WTC11 (cell line): ENCODE results near the gene PLK3.

Experiments used
- ATF2 ChIP-seq: sonication (generic); formaldehyde crosslinking; IDR thresholded peaks from 2 replicates; pipeline ENCODE4 v1.8.1; 2022; ENCODE audit warnings: low read depth, missing genetic modification reagents, borderline replicate concordance
- E2F1 ChIP-seq: sonication (generic); formaldehyde crosslinking; IDR thresholded peaks from 2 replicates; pipeline ENCODE4 v1.8.0; 2022; ENCODE audit warnings: mild to moderate bottlenecking, missing genetic modification reagents
- ETV6 ChIP-seq: sonication (generic); formaldehyde crosslinking; IDR thresholded peaks from 2 replicates; pipeline ENCODE4 v1.8.1; 2022; ENCODE audit warnings: mild to moderate bottlenecking, missing genetic modification reagents
- FOXK1 ChIP-seq: sonication (generic); formaldehyde crosslinking; IDR thresholded peaks from 2 replicates; pipeline ENCODE4 v1.8.0; 2022; ENCODE audit warnings: mild to moderate bottlenecking, moderate library complexity, missing genetic modification reagents
- GTF2I ChIP-seq: fragments of 250-450 bp; sonication (Bioruptor Pico); conservative IDR thresholded peaks from 2 replicates; pipeline ENCODE4 v1.4.0; 2021; ENCODE audit warnings: mild to moderate bottlenecking
- JUN ChIP-seq: sonication (generic); formaldehyde crosslinking; IDR thresholded peaks from 2 replicates; pipeline ENCODE4 v1.8.0; 2023; ENCODE audit warnings: mild to moderate bottlenecking, missing genetic modification reagents
- NR1H2 ChIP-seq: sonication (generic); formaldehyde crosslinking; IDR thresholded peaks from 2 replicates; pipeline ENCODE4 v1.9.0; 2021; ENCODE audit warnings: mild to moderate bottlenecking, moderate library complexity, missing genetic modification reagents
- ZSCAN18 ChIP-seq: fragments of 250-450 bp; sonication (Bioruptor Pico); IDR thresholded peaks from 2 replicates; pipeline ENCODE4 v2.1.2; 2022; ENCODE audit warnings: mild to moderate bottlenecking, moderate library complexity
- TF ChIP-seq, protein P1 (sequence below): fragments of 200-600 bp; IDR thresholded peaks from 2 replicates; pipeline ENCODE4 v1.8.0; 2022; ENCODE audit warnings: antibody characterized with exemption
- TF ChIP-seq, protein P2 (sequence below): sonication (generic); formaldehyde crosslinking; IDR thresholded peaks from 2 replicates; pipeline ENCODE4 v1.8.1; 2023; ENCODE audit warnings: mild to moderate bottlenecking, moderate library complexity, missing genetic modification reagents
- TF ChIP-seq, protein P3 (sequence below): sonication (generic); formaldehyde crosslinking; IDR thresholded peaks from 2 replicates; pipeline ENCODE4 v1.8.0; 2022; ENCODE audit warnings: mild to moderate bottlenecking, missing genetic modification reagents
- TF ChIP-seq, protein P4 (sequence below): sonication (generic); formaldehyde crosslinking; IDR thresholded peaks from 2 replicates; pipeline ENCODE4 v1.8.0; 2023; ENCODE audit warnings: missing genetic modification reagents, mild to moderate bottlenecking, borderline replicate concordance

- TF ChIP-seq NR1H2 (CRISPR knock-in tag) (no peak), ZSCAN18 (CRISPR knock-in tag) (no peak), ATF2 (CRISPR knock-in tag) (no peak), FOXK1 (CRISPR knock-in tag) (no peak), GTF2I (CRISPR knock-in tag) (no peak), JUN (CRISPR knock-in tag) (no peak), ETV6 (no peak), E2F1 (CRISPR knock-in tag) (no peak)
- TF ChIP-seq, protein P1, sequence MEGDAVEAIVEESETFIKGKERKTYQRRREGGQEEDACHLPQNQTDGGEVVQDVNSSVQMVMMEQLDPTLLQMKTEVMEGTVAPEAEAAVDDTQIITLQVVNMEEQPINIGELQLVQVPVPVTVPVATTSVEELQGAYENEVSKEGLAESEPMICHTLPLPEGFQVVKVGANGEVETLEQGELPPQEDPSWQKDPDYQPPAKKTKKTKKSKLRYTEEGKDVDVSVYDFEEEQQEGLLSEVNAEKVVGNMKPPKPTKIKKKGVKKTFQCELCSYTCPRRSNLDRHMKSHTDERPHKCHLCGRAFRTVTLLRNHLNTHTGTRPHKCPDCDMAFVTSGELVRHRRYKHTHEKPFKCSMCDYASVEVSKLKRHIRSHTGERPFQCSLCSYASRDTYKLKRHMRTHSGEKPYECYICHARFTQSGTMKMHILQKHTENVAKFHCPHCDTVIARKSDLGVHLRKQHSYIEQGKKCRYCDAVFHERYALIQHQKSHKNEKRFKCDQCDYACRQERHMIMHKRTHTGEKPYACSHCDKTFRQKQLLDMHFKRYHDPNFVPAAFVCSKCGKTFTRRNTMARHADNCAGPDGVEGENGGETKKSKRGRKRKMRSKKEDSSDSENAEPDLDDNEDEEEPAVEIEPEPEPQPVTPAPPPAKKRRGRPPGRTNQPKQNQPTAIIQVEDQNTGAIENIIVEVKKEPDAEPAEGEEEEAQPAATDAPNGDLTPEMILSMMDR: no peak
- TF ChIP-seq, protein P2, sequence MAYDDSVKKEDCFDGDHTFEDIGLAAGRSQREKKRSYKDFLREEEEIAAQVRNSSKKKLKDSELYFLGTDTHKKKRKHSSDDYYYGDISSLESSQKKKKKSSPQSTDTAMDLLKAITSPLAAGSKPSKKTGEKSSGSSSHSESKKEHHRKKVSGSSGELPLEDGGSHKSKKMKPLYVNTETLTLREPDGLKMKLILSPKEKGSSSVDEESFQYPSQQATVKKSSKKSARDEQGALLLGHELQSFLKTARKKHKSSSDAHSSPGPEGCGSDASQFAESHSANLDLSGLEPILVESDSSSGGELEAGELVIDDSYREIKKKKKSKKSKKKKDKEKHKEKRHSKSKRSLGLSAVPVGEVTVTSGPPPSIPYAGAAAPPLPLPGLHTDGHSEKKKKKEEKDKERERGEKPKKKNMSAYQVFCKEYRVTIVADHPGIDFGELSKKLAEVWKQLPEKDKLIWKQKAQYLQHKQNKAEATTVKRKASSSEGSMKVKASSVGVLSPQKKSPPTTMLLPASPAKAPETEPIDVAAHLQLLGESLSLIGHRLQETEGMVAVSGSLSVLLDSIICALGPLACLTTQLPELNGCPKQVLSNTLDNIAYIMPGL: no peak
- TF ChIP-seq, protein P3, sequence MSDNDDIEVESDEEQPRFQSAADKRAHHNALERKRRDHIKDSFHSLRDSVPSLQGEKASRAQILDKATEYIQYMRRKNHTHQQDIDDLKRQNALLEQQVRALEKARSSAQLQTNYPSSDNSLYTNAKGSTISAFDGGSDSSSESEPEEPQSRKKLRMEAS (CRISPR knock-in tag): no peak
- TF ChIP-seq, protein P4, sequence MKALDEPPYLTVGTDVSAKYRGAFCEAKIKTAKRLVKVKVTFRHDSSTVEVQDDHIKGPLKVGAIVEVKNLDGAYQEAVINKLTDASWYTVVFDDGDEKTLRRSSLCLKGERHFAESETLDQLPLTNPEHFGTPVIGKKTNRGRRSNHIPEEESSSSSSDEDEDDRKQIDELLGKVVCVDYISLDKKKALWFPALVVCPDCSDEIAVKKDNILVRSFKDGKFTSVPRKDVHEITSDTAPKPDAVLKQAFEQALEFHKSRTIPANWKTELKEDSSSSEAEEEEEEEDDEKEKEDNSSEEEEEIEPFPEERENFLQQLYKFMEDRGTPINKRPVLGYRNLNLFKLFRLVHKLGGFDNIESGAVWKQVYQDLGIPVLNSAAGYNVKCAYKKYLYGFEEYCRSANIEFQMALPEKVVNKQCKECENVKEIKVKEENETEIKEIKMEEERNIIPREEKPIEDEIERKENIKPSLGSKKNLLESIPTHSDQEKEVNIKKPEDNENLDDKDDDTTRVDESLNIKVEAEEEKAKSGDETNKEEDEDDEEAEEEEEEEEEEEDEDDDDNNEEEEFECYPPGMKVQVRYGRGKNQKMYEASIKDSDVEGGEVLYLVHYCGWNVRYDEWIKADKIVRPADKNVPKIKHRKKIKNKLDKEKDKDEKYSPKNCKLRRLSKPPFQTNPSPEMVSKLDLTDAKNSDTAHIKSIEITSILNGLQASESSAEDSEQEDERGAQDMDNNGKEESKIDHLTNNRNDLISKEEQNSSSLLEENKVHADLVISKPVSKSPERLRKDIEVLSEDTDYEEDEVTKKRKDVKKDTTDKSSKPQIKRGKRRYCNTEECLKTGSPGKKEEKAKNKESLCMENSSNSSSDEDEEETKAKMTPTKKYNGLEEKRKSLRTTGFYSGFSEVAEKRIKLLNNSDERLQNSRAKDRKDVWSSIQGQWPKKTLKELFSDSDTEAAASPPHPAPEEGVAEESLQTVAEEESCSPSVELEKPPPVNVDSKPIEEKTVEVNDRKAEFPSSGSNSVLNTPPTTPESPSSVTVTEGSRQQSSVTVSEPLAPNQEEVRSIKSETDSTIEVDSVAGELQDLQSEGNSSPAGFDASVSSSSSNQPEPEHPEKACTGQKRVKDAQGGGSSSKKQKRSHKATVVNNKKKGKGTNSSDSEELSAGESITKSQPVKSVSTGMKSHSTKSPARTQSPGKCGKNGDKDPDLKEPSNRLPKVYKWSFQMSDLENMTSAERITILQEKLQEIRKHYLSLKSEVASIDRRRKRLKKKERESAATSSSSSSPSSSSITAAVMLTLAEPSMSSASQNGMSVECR: no peak
Observed at GRCh38 chr1:44830900-44831304, 30.7 kb downstream of the PLK3 start.
